Measurements from ENCODE around the gene NUP88.

Gene NUP88

DNA sequence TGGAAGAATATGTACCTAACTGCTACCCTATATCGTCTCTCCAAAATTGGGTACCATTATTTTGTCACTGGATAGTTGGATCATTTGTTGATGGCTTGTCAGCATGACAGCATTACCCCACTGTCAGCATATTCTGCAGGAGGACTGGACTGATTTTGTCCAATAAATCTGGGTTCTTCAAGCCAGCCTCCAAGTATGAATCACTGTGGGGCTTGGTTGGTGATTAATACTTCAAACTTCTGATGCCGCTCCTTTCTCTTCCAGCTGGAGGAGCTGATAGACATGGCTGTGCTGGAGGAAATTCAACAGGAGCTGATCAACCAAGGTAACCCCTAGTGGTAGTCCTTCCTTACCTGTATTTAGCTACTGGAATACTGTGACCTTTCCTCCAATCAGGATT, 3.0 kb upstream of the NUP88 start:
- in situ Hi-C loops (cut with MboI; ENCODE audit: low sequenced_read_pairs, unreplicated experiment), result loop anchor here (10.0 kb wide), 1 partner anchor 58 kb away; no protein-coding TSS in a partner anchor
- no peak for DNase-seq (ENCODE audit: low spot score)
- TF ChIP-seq, protein P1, sequence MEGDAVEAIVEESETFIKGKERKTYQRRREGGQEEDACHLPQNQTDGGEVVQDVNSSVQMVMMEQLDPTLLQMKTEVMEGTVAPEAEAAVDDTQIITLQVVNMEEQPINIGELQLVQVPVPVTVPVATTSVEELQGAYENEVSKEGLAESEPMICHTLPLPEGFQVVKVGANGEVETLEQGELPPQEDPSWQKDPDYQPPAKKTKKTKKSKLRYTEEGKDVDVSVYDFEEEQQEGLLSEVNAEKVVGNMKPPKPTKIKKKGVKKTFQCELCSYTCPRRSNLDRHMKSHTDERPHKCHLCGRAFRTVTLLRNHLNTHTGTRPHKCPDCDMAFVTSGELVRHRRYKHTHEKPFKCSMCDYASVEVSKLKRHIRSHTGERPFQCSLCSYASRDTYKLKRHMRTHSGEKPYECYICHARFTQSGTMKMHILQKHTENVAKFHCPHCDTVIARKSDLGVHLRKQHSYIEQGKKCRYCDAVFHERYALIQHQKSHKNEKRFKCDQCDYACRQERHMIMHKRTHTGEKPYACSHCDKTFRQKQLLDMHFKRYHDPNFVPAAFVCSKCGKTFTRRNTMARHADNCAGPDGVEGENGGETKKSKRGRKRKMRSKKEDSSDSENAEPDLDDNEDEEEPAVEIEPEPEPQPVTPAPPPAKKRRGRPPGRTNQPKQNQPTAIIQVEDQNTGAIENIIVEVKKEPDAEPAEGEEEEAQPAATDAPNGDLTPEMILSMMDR (IDR thresholded peaks at IDR 0.05; ENCODE audit: borderline replicate concordance, control extremely low read depth, extremely low read depth, insufficient read depth, missing control alignments), result no peak

DNA sequence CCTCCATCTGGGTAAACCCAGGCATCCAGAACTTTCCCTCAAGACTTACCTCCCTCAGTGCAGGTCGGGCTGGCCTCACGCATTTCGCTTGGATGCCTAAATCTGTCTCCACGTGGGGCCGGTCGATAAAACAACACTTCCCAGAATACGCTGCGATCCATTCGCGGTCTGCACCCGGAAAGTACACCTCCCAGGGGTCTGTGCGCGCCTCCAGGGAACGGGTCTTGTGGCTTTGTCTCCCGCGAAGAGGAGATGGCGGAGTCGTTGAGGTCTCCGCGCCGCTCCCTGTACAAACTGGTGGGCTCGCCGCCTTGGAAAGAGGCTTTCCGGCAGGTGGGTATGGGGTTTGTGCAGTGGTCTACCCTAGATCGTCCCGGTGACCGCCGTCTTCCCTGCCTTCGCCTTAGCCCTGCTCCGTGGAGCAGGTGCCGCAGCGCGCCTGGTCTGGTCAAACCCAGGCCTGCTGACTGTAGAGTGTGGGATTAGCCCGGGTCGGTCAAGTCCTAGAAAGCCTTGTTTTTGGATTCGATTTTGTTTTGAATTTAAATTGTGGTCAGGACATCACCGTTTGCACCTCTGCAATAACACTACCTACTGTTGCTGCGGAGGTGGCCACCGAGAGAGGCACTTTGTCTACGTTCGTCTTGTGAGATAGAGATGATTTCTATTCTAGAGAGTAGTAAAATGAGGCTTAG, 644 bp upstream of the NUP88 start, which contains the start of gene RPAIN:
Gene RPAIN, plus strand, starts transcription at position 224 of the 695 bp plus-strand sequence. Its CDS starts 29 bp downstream, at position 253.
- peak; percentile 87 for DNase-seq (ENCODE audit: low spot score)
- in situ Hi-C loops (cut with MboI; ENCODE audit: low sequenced_read_pairs, unreplicated experiment), result loop anchor here (10.0 kb wide), 1 partner anchor 55 kb away; no protein-coding TSS in a partner anchor
- TF ChIP-seq, protein P1 (IDR thresholded peaks at IDR 0.05; ENCODE audit: borderline replicate concordance, control extremely low read depth, extremely low read depth, insufficient read depth, missing control alignments), result no peak

DNA sequence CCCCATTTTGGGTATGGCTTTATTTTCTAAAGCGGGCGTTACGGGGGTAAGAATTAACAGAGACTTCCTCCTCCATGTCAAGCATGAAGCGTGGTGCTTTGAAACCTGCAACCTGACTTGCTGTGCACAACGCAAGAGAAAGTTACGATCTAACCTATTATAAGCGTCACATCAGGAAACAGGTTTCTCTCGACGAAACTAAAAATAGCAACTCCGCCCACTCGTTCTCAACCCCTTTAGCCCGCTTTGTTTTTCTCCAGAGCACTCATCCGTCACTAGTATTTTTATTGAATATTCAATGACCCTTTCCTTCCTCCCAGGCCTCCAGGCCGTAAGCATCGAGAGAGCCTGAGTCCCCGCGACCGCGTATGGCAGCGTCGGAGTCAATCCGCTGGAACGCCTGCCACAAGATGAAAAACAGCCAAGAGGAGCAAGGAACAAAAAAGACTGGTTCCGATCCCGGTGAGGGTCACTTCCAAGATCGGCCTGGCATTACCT, 555 bp downstream of the NUP88 start:
- in situ Hi-C loops (cut with MboI; ENCODE audit: low sequenced_read_pairs, unreplicated experiment), result no loop called here
- DNase-seq (ENCODE audit: low spot score), result peak; percentile 81

DNA sequence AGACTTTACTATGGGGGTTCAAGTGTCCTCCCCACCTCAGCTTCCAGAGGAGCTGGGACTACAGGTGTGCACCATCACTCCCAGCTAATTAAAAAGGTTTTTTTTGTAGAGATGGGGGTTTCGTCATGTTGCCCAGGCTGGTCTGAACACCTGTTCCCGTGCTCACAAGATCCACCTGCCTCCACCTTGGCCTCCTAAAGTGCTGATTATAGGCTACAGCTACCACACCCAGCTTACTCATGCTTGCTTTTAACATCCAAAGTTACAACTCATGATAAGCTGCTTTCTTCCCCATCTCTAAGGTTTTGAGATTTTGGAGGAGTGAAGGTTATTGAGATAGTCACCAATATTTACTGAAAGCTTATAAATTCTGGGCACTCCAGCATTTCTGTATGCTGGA, 2.6 kb downstream of the NUP88 start:
- no peak for DNase-seq (ENCODE audit: low spot score)
- TF ChIP-seq, protein P1 (IDR thresholded peaks at IDR 0.05; ENCODE audit: borderline replicate concordance, control extremely low read depth, extremely low read depth, insufficient read depth, missing control alignments), result no peak
- in situ Hi-C loops (cut with MboI; ENCODE audit: low sequenced_read_pairs, unreplicated experiment), result no loop called here

More for the DNA sequence above, 555 bp downstream of the NUP88 start:
- TF ChIP-seq, protein P1 (IDR thresholded peaks at IDR 0.05; ENCODE audit: borderline replicate concordance, control extremely low read depth, extremely low read depth, insufficient read depth, missing control alignments), result no peak

DNA sequence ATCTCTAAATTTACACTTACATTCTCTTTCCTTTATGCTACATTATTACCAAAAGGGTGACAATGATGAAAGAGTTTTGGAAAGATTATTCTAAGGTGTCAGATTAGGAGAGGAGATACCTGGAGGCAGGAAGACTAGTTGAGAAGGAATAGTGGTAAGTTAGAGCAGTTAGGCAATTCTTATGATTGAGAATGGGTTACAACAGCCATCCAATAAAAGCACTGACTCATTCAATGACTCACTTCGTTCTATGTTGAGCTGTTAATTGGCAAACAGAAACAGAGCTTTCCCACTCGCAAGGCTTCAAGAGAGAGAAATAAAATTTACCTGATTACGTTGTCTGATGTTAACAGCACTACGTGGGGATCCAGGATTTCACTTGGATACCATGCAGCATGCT, 5.8 kb downstream of the NUP88 start:
- in situ Hi-C loops (cut with MboI; ENCODE audit: low sequenced_read_pairs, unreplicated experiment), result no loop called here

DNA sequence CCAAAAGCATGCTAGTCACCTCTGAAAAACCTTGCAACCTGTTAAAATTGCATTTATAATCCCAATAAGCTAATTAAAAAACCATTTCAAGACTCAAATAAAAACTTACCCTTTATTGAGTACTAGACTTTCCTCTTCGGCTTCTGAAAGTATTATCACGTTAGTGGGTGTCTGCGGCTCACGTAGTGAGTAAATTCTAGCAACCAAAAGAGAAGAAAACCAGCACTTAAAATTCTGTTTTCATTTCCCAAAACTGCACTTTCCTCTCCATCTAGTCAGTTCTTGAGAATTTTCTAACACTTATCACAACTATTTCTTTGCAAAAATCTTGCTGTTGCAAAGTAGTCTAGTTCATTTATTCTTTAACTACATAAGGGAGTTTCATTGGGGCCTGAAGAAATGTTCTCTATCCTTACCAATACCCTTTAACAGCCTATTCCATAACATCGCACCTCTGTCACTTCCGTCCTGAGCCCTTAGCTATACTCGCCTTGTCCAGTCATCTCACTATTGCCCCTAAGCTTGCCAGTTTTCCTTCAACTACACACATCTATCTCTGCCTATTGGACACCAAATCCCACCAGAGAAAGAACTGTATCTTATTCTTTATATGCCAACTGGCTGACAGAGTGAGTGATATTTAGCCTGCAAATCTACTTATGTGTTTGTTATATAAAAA, 8.7 kb downstream of the NUP88 start:
- in situ Hi-C loops (cut with MboI; ENCODE audit: low sequenced_read_pairs, unreplicated experiment), result no loop called here
- DNase-seq (ENCODE audit: low spot score), result peak; percentile 27
- TF ChIP-seq, protein P1 (IDR thresholded peaks at IDR 0.05; ENCODE audit: borderline replicate concordance, control extremely low read depth, extremely low read depth, insufficient read depth, missing control alignments), result no peak

More for the DNA sequence above, 5.8 kb downstream of the NUP88 start:
- no peak for DNase-seq (ENCODE audit: low spot score)
- TF ChIP-seq, protein P1 (IDR thresholded peaks at IDR 0.05; ENCODE audit: borderline replicate concordance, control extremely low read depth, extremely low read depth, insufficient read depth, missing control alignments), result no peak

Measured in GM13976 (cell line).